Upper lobe of left lung (tissue), 4 donors: ENCODE results near the gene NCAM2.

Experiments used
- CTCF ChIP-seq, 6 experiments: fragments of 450-650 bp in 4 of 6; fragments of 200-600 bp in 2 of 6; sonication (generic) in 2 of 6; IDR thresholded peaks; one replicate each; pipeline ENCODE4 v1.5.1; 2016 to 2019; ENCODE audit warnings: antibody characterized with exemption in 6 of 6
- EP300 ChIP-seq, 4 donors: sonication (generic); formaldehyde crosslinking; IDR thresholded peaks; one replicate each; pipeline ENCODE4 v1.5.1; 2017; ENCODE audit warnings: antibody characterized with exemption in 4 of 4, control low read depth in 2 of 4
- POLR2A ChIP-seq, 4 donors: fragments of 450-650 bp; IDR thresholded peaks; one replicate each; pipeline ENCODE4 v1.5.1; 2016 to 2017; ENCODE audit warnings: antibody characterized with exemption in 4 of 4, mild to moderate bottlenecking in 2 of 4

- no peak for TF ChIP-seq CTCF (IDR thresholded peaks at IDR 0.05)
- no peak for TF ChIP-seq POLR2A (IDR thresholded peaks at IDR 0.05)
- no peak for TF ChIP-seq EP300 (IDR thresholded peaks at IDR 0.05)
Observed at GRCh38 chr21:21508859-21509258, 510.6 kb downstream of the NCAM2 start.
